GM18526 (cell line): ENCODE data around the gene ACY1.

Experiments
- POLR2A ChIP-seq: IDR thresholded peaks from 3 replicates; pipeline ENCODE4 v1.6.1; 2011; ENCODE audit not compliant: insufficient read length; ENCODE audit errors: extremely low read depth

The ACY1 gene

DNA sequence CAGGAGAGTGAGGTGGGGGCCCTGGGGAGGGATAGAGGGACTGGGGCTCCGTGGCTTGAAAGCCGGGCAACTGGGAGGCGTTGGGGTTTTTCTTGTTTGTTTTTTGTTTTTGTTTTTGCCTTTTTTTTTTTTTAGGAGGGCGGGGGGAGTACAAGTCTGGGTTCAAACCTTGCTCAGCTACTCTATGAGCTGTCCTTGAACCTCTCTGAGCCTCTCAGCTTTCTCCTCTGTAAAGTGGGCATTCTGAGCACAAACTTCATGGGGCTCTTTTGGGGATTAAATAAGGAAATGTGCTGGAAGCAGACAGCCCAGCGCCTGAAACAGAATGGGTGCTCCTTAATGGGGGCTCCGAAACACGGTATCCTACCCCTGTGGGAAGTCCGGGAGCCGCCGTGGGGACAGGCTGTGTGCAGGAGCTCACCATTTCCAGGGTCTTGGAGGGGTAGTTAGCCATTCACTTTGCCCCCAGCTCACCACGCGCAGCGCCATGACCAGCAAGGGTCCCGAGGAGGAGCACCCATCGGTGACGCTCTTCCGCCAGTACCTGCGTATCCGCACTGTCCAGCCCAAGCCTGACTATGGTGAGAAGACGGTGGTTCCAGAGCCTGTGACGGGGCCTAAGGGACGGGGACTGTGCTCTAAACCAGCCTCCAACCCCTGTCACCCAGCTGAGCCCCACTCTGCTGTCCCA lies 388 bp downstream of the ACY1 start:
- no peak for TF ChIP-seq POLR2A

DNA sequence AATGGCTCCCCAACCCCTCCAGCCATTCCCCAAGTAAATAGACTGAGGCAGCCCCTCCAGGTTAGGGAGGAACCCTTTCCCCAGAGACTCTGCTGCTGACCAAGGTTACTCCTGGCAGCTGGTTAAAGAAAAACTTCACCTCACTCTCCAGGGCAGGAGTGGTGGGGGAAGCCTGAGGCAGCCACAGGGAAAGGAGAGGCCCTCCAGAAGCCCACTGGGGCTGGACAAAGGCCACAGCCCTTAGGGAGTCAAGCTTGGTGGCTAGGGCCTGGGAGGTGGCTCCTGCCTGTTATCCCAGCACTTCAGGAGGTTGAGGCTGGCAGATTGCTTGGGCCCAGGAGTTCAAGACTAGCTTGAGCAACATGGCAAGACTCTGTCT lies 923 bp downstream of the ACY1 start:
- no peak for TF ChIP-seq POLR2A

DNA sequence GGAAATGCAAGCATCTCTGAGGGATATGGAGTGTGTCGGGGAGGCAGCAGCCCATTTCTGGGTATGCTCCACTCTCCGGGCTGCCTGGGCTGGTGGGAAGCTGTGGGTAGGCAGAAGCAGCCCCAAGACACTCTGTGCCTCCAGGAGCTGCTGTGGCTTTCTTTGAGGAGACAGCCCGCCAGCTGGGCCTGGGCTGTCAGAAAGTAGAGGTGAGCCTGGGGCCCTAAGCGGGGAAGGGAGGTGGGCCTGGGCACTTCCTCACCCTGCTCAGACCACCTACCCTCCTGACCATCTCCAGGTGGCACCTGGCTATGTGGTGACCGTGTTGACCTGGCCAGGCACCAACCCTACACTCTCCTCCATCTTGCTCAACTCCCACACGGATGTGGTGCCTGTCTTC lies 1.7 kb downstream of the ACY1 start:
- TF ChIP-seq POLR2A: no peak

DNA sequence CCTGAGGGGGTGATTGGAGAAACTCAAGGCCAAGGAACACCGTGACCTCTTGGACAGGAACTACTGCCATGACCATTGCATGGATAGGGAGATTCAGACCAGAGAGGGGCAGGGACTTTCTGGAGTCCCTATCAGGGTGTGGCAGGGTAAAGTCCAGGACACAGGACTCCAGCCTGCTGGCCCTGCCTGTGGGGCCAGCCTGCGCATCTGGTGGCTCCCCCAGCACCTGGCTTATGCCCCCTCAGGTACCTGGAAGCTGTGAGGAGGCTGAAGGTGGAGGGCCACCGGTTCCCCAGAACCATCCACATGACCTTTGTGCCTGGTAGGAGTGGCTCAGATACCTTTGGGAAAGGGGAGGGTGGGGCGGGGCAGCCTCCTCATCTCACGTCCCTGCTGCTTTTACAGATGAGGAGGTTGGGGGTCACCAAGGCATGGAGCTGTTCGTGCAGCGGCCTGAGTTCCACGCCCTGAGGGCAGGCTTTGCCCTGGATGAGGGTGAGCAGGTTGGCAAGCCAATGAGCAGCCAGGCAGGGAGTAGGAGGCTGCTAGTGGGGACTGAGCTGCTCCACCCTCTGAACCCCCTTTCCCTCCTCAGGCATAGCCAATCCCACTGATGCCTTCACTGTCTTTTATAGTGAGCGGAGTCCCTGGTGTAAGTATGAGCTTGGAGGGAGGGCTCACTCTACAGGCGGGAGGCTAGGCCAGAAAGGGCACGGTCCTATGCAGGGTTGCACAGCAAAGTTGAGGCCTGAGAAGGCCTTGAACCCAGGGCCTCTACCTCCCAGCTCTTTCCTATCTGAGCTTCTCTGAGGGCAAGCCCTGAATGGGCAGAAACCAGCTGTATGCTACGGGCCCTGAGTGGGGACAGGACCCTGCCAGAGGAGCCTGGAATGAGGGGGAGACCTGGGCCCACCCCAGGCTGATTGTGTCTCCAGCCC lies 2.9 kb downstream of the ACY1 start:
- no peak for TF ChIP-seq POLR2A

DNA sequence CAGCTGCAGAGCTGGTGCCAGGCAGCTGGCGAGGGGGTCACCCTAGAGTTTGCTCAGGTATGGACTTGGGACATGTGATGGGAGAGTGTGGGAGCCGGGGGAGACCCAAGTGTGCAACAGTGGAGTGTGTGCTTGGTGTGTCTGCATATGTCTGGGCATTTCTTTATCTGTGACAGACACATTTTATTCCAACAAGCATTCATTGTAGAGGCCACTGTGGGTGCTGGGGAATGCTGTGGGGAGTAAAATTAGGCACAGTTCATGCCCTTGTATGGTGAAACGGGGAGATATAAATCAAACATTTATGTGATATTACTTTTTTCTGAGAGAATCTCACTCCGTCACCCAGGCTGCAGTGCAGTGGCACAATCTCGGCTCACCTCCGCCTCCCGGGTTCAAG lies 4.2 kb downstream of the ACY1 start:
- TF ChIP-seq POLR2A: no peak

DNA sequence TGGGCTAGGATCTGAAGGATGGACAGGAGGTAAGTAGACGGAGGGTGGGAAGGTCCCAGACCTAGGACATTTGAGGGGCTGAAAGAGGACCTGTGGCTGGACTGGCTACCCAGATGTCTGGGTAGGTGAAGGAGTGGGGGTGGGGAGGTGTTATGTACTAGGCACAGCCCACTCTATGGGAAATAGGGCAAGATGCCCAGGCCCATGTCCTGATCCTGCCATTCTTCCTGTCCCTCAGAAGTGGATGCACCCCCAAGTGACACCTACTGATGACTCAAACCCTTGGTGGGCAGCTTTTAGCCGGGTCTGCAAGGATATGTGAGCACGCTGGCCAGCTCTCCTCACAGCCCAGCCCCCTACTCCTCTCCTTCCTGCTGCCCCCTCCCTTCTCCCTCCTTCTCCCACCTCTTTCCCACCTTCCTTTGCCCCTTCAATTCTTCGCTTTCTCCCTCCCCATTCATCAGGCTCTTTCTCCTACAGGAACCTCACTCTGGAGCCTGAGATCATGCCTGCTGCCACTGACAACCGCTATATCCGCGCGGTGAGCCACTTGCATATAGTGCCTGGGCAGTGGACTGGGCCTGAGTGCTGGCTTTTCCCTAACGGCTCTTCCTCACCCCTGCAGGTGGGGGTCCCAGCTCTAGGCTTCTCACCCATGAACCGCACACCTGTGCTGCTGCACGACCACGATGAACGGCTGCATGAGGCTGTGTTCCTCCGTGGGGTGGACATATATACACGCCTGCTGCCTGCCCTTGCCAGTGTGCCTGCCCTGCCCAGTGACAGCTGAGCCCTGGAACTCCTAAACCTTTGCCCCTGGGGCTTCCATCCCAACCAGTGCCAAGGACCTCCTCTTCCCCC lies 5.2 kb downstream of the ACY1 start:
- no peak for TF ChIP-seq POLR2A

DNA sequence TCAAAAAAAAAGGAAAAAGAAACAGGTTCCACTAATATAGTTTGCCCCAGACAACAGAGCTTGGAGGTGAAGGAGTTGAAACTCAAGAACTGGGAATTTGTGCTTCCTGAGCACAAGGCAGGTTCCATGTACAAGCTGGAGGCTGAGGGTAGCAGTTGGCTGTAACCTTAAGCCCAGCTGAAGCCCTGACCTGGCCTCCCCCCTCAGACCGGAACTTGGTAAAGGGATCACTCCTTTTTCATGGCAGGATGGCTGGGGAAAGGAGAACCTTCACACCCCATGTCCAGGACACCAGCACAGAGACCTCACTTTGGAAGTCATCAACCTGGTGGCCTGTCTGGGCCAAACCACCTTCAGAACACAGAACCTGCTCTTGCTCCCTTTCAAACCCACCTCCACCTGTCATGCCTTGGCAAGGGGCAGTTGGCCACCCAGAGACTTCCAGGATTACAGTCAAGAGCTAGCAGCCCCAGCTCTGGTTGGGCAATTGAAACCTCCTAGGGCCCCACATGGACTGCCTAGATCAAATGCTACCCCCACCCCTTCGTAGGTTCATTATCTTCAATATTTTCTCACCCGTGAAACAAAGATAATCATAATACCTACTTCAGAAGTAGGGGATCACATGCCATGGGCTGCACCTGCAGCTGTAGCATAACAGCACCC lies 8.8 kb downstream of the ACY1 start:
- TF ChIP-seq POLR2A: peak; percentile 27

DNA sequence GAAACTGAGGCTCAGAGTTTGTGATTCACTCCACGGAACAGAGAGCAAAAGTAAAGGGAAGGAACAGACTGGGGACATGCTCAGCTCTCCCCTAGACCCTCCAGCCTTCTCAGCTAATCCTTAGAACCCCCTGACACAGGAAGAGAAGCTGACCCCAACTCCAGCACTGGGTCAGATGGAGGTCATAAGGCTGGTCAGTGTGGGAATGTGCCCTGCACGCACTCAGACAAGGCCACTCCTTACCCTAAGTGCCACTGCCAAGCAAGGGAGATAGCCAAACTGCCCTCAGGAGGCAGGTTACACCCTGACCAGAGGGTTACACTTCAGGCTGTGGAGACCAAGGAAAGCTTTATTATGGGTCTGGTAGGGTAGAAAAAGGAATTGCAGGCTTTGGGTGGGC lies 11.2 kb downstream of the ACY1 start:
- no peak for TF ChIP-seq POLR2A

DNA sequence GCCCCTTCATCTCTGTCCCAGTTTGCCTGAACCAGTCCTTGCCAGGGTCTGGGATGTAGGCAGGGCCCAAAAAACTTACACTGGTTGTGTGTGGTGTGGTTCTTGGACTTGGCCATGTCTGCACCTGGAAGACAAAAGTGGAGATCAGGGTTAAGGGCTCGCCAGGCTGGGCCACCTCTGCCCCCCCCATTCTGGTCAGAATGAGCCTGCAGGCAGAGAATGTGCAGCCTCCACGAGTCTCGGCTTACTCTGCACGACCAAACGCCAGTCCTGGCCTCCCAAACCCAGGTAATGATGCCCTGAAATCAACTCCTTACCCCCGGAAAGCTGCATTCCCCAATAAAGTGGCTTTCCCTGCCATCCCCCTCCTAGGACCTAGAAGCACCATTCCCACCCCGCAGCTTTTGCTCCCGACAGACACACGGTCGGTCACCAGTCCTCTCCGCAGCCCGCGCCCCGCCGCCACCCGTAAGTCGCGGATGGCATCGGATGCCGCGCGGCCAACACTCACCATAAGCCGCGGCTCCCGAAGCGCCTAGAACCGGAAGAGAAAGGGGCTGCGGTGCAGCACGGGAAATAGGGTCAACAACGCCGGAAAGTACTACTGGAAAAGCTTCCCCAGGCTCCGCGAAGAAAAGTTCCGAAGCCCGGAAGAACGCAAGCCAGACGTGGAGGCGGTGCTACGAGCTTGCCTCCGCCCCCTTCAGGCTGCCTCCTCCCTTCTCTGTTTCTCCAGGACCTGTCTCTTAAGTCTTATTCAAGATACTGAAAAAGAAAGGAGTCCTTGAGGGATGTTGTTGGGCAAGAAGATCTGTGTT lies 12.2 kb downstream of the ACY1 start, which contains the start of gene RPL29:
Gene RPL29, minus strand, starts transcription at position 550 of the 818 bp plus-strand sequence. Its CDS starts 434 bp downstream, at position 116.
- peak; percentile 97 for TF ChIP-seq POLR2A

DNA sequence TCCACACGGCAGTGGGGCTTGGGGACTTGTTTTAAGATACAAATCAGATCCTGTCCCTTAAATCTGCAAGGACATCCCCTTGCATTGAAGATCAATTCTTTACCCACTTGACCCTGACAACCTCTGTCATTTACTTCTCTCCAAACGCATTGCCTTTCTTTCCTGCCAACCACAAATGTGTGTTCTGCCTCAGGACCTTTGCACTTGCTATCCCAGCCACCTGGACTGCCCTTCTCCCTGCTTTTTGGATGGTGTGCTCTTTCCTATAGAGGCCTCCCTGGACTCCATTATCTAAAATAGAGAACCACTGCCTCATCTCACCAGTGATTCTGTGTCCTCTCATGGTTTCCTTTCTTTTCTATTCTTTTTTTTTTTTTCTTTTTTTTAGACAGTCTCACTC lies 13.8 kb downstream of the ACY1 start:
- TF ChIP-seq POLR2A: no peak

DNA sequence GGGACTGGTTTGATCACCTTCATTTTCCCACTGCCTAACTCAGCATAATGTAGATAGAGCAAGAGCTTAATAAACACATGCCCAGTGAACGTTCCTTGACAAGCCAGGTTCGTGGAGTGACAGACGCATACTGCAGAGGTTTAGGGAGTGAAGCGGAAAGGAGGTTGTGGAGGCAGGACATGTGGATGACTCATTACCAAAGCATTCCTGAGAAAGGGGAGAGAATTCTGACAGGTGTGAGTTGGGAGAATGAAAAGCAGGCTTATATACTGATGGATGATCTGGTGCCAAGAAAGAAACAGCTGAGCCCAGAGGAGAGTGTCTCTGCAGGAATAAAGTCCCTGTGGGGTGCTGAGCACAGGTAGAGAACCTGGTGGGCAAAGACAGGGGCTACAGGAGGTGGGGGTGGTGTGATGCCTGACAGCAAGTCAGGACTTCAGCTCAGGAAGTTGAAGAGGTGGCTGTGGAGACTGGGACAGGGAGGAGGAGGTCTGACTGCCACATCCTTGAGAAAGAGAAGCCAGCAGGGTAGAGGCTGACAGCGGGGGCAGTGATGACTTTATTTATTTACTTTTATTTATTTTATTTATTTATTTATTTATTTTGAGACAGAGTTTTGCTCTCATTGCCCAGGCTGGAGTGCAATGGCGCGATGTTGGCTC lies 14.7 kb downstream of the ACY1 start:
- no peak for TF ChIP-seq POLR2A

DNA sequence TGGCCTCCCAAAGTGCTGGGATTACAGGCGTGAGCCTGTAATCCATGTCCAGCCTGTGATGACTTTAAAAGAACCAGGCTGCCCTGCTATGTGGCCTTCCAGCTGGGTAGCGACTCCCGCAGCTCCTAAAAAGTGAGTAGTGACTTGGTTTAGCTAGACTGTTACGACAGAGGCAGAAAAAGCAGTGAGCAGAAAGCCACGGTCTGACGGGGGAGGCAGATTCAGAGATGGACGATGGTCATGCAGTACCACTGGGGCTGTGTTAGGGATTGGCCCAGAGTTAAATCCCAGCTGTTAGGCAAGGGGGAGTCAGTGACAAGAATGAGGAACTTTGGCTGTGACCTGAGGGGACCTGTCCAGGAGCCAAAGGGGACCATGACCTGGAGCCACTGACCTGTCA lies 15.4 kb downstream of the ACY1 start:
- no peak for TF ChIP-seq POLR2A

DNA sequence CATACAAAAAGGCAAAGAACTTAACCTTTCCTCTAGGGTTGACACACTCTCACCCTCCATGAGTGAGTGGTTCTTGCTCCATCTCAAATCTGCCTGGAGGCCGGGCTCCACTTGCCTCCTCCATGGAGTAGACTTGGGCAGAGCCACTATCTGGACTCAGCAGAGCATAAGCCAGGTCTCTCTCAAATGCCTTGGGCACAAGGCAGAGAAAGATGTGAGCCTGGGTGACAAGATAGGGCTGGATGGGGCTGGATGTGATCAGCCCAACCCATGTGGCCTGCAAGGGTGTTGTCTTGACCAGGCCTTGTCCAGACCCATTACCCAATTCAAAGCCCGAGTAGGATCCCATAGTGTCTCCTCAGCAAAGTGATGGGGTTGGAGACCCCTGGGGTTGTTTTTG lies 16.5 kb downstream of the ACY1 start:
- TF ChIP-seq POLR2A: no peak
